Tibial artery (tissue), 4 donors: ENCODE measurements around the gene NETO2.

Experiments
- DNase-seq, 2 donors: peaks; one replicate each; pipeline ENCODE4 v3.0.0-alpha.2; 2019
- H3K27ac ChIP-seq, 2 donors: fragments of 200-600 bp; sonication (generic) in 1 of 2; 1 replicate in 1 of 2; 2 replicates in 1 of 2; pipeline ENCODE4 v1.5.1; 2018 to 2019; ENCODE audit warnings: mild to moderate bottlenecking in 1 of 2
- H3K27me3 ChIP-seq, 2 donors: fragments of 200-600 bp; sonication (generic) in 1 of 2; one replicate each; pipeline versions ENCODE4 v1.5.1 to v1.6.0; 2016 to 2019
- H3K36me3 ChIP-seq, 3 donors: fragments of 200-600 bp; sonication (generic) in 2 of 3; one replicate each; pipeline ENCODE4 v1.5.1; 2016 to 2019; ENCODE audit warnings: mild to moderate bottlenecking in 2 of 3
- H3K4me1 ChIP-seq, 4 donors: fragments of 200-600 bp; sonication (generic) in 2 of 4; 1 replicate in 3 of 4; 2 replicates in 1 of 4; pipeline ENCODE4 v1.5.1; 2016 to 2019
- H3K4me3 ChIP-seq, 2 donors: fragments of 200-600 bp; sonication (generic) in 1 of 2; 1 replicate in 1 of 2; 2 replicates in 1 of 2; pipeline ENCODE4 v1.5.1; 2018 to 2019; ENCODE audit warnings: mild to moderate bottlenecking in 2 of 2
- H3K9me3 ChIP-seq, 3 donors: fragments of 200-600 bp; sonication (generic) in 1 of 3; one replicate each; pipeline ENCODE4 v1.5.1; 2016 to 2019
- CTCF ChIP-seq, 2 experiments: fragments of 200-600 bp in 1 of 2; fragments of 450-650 bp in 1 of 2; IDR thresholded peaks; one replicate each; pipeline ENCODE4 v1.5.1; 2017 to 2019; ENCODE audit warnings: antibody characterized with exemption in 2 of 2, mild to moderate bottlenecking in 1 of 2, moderate library complexity in 1 of 2
- intact Hi-C: fragments of 100-400 bp; cut with DNase I; formaldehyde crosslinking; loops from one replicate; pipeline ENCODE4 v1.15.0; 2023; ENCODE audit warnings: low total_unique reads

Gene NETO2

GRCh38 chr16:47035436-47035835 lies 108.3 kb downstream of the NETO2 start:
- Histone ChIP-seq H3K27me3 (no peaks in the 10 kb centered on the region), H3K9me3 (no peaks in the 10 kb centered on the region), H3K4me3 (no peak overlapping the region), H3K27ac (no peak overlapping the region), H3K36me3 (no peaks in the 10 kb centered on the region), H3K4me1 (peaks cover 0 to 9% (median 5%) of the 10 kb centered on the region in 4 donors)
- intact Hi-C loops = loop anchor here (5.0 kb wide), 1 partner anchor 1127 kb away; no protein-coding TSS in a partner anchor
- no peak for TF ChIP-seq CTCF (IDR thresholded peaks at IDR 0.05)
- no peak for DNase-seq

GRCh38 chr16:47034455-47034854 lies 109.3 kb downstream of the NETO2 start:
- Histone ChIP-seq H3K4me3 (no peak overlapping the region), H3K27ac (no peak overlapping the region), H3K36me3 (no peaks in the 10 kb centered on the region), H3K27me3 (no peaks in the 10 kb centered on the region), H3K9me3 (no peaks in the 10 kb centered on the region), H3K4me1 (peaks cover 0 to 9% (median 5%) of the 10 kb centered on the region in 4 donors)
- no peak for TF ChIP-seq CTCF (IDR thresholded peaks at IDR 0.05)
- DNase-seq = no peak
- intact Hi-C loops = no loop called here

- TF ChIP-seq CTCF (IDR thresholded peaks at IDR 0.05) = no peak
- no peaks in the 10 kb centered on the region for H3K27me3 ChIP-seq
- H3K27ac ChIP-seq = no peak overlapping the region
- no peak for DNase-seq
- H3K4me3 ChIP-seq = no peak overlapping the region
- peaks cover 0 to 16% (median 5%) of the 10 kb centered on the region in 4 donors for H3K4me1 ChIP-seq
- intact Hi-C loops = no loop called here
- H3K36me3 ChIP-seq = no peaks in the 10 kb centered on the region
- H3K9me3 ChIP-seq = no peaks in the 10 kb centered on the region
These were observed 110.6 kb downstream of the NETO2 start for GRCh38 chr16:47033176-47033575.

- no peak for DNase-seq
- intact Hi-C loops = no loop called here
- no peaks in the 10 kb centered on the region for H3K36me3 ChIP-seq
- no peaks in the 10 kb centered on the region for H3K9me3 ChIP-seq
- no peak overlapping the region for H3K4me3 ChIP-seq
- H3K27ac ChIP-seq = no peak overlapping the region
- no peak for TF ChIP-seq CTCF (IDR thresholded peaks at IDR 0.05)
- H3K4me1 ChIP-seq = peaks cover 0 to 10% (median 0%) of the 10 kb centered on the region in 4 donors
- no peaks in the 10 kb centered on the region for H3K27me3 ChIP-seq
These were observed 114.0 kb downstream of the NETO2 start for GRCh38 chr16:47029724-47030123.

GRCh38 chr16:47028767-47029377 lies 114.9 kb downstream of the NETO2 start:
- Histone ChIP-seq H3K4me3 (no peak overlapping the region), H3K36me3 (no peaks in the 10 kb centered on the region), H3K27me3 (no peaks in the 10 kb centered on the region), H3K9me3 (no peaks in the 10 kb centered on the region), H3K4me1 (peaks cover 0 to 10% (median 0%) of the 10 kb centered on the region in 4 donors), H3K27ac (no peak overlapping the region)
- intact Hi-C loops = no loop called here
- DNase-seq = no peak
- TF ChIP-seq CTCF (IDR thresholded peaks at IDR 0.05) = no peak
